GM13976 (cell line): Measurements from ENCODE around the gene SLC23A2.

ENCODE experiments used
- DNase-seq: peaks from one replicate; pipeline ENCODE4 v3.0.0; 2012; ENCODE audit warnings: low spot score
- CTCF ChIP-seq: IDR thresholded peaks from 2 replicates; pipeline ENCODE4 v1.5.1; 2012; ENCODE audit warnings: borderline replicate concordance, mild to moderate bottlenecking; ENCODE audit not compliant: insufficient read depth; ENCODE audit errors: extremely low read depth, missing control alignments, control extremely low read depth
- in situ Hi-C: fragments of 300-500 bp; cut with MboI; formaldehyde crosslinking; loops from one replicate; pipeline ENCODE4 v1.12.0; 2022; ENCODE audit warnings: low sequenced_read_pairs, mixed read lengths, inconsistent platforms; ENCODE audit not compliant: unreplicated experiment

The SLC23A2 gene

GRCh38 chr20:4828830-4829513 is 172.3 kb downstream of the SLC23A2 start:
- no peak for DNase-seq
- TF ChIP-seq CTCF: no peak
- in situ Hi-C loops: no loop called here

- in situ Hi-C loops: no loop called here
- no peak for DNase-seq
- no peak for TF ChIP-seq CTCF
These were observed 179.7 kb downstream of the SLC23A2 start for GRCh38 chr20:4821590-4821989.

- TF ChIP-seq CTCF: no peak
- in situ Hi-C loops: no loop called here
- no peak for DNase-seq
These were observed 180.3 kb downstream of the SLC23A2 start for GRCh38 chr20:4820806-4821518.

- no peak for TF ChIP-seq CTCF
- in situ Hi-C loops: no loop called here
- no peak for DNase-seq
These were observed 181.4 kb downstream of the SLC23A2 start for GRCh38 chr20:4819901-4820300.

GRCh38 chr20:4817230-4817671 is 184.1 kb downstream of the SLC23A2 start:
- in situ Hi-C loops: no loop called here
- no peak for TF ChIP-seq CTCF
- no peak for DNase-seq

GRCh38 chr20:4815628-4816027 is 185.7 kb downstream of the SLC23A2 start:
- in situ Hi-C loops: no loop called here
- DNase-seq: no peak
- TF ChIP-seq CTCF: no peak
